HG03342 (cell line): ENCODE measurements around the gene SLC41A2.
"Not testable (repeated sequence)": the region's sequence is repeated elsewhere in the genome, so short reads cannot be mapped to it uniquely, and the experiment has no call there.

Source experiments
- ATAC-seq: cut with Tn5 transposase; IDR thresholded peaks from one replicate; pipeline ENCODE4 v1.9.1; 2021; ENCODE audit warnings: mild to moderate bottlenecking, moderate library complexity; ENCODE audit not compliant: unreplicated experiment

SLC41A2 gene

DNA sequence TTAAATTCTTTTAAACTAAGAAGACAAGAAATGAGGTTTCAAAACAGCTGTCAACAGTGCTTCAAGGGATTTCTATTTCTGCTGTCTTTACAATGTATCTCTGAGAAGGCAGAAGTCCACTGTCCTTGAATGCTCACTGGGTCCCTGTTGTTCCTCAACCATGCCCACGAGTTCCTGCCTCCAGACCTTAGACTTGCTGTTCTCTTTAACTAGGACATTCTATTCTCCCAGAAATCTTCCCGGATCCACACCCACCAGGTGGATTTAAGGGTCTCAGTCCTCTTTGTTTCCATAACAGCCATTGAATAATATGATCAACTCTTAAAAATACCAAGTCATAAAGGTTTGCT, 6.7 kb upstream of the SLC41A2 start:
- ATAC-seq, result no peak

DNA sequence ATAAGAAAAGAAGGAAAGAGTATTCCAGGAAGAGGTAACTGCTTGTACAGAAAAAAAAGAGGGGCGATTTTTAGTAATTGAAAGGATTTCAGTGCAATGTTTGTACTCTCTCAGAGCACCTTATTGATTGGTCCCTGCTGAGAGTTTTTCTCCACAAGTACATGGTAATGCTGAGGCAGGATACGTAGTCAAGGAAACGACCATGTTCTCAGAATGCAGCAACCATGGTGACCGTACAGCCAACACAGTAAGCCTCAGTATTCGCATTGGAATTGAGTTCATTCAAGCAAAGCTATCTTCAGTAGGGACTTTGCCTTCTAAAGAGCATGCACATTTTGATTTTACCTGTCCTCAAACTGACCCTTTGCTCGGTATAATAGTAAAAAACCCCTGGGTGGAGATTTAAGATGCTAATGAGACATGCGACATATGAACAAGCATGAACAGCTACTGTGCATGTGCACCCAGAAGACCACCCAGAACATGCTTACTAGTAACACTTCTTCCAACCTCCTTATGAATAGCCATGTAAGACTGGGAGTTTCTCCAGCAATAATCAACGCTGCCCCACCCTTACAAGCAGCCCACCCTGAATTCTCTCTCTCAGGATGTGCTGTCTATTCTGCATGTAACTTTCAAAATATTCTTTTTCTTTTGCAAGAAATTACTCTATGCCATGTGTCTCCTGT, 6.2 kb upstream of the SLC41A2 start:
- ATAC-seq, result no peak

DNA sequence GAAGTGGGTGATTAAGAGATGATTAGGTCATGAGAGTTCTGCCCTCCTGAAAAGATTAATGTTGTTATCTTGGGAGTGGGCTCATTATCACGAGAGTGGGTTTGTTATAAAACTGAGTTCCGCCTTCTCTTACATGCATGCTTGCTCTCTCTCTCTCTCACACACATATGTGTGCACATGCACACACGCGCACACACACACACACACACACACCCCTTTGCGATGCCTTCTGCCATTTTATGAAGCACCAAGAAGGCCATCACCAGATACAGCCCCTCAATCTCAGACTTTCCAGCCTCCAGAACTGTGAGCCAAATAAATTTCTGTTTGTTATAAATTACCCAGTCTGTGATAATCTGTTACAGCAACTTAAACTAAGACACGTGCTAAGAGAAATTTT, 5.7 kb upstream of the SLC41A2 start:
- ATAC-seq, result no peak

DNA sequence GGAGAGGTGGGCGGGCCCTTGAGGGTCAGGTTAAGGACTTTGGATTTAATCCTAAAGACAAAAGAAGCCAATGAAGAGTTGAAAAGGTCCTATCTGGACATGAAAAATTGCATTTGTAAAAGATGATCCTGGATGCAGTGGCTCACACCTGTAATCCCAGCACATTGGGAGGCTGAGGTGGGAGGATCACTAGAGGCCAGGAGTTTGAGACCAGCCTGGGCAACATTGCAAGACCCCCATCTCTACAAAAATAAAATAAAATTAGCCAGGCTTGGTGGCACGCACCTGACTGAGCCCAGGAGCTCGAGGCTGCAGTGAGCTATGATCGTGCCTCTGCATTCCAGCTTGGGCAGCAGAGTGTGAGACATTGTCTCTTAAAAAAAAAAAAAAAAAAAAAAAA, 2.4 kb upstream of the SLC41A2 start:
- ATAC-seq, result no peak

DNA sequence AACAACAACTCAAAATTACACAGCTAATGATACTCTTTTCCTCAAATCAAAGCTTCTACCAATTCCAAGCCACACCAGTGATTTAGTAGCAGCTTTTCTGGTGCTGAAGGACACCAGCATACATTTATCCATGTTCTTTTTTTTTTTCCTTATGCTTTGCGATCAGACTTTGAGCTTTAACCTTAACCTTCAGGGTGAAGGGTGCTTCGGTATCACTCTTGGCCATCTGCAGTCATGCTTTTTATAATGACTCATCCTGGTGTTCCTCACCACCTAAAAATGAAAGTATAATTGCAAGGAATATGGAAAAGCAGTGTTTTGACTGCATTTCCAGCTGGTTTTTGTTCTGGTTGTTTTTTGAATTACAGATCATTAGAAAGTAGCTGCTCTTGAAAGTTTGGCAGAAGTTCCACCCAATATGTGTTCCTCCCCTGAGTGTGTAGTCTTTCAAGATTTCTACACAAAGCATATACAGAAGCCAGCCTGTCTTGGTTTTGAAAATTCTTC, 1.3 kb upstream of the SLC41A2 start:
- ATAC-seq, result no peak

DNA sequence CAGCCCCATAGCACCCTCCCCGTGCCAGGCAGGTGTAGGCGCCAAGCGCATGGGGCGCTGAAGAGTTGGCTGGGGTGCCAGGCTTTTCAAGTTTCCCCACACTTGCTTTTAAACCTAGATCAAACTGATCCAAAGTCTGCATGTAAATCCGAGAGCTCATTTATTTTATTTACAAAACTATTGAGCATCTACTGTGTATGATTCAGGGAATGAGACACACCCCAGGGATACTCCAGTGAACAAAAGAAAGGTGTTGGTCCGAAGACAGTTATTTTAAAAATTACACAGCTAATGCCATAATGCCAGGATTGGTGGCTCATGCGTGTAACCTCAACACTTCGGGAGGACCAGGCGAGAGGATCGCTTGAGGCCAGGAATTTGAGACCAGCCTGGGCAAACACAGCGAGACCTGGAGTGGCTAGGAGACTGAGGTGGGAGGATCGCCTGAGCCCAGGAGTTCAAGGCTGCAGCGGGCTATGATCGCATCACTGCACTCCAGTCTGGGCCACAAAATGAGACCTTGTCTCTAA, 780 bp upstream of the SLC41A2 start:
- ATAC-seq, result no peak

DNA sequence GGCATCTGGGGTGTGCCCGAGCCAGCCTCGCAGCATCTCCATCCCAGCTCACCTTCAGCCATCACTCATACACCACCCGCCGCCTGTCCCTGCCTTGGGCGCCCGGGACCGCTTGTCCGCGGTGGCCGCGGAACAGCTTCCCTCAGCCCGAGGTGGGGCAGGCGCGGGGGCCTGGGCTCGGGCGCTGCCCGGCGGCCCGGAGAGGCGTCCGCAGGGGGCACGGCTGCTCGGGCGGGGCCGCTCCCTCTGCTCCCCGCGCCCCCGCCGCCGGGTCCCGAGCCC, 430 bp downstream of the SLC41A2 start:
- peak; percentile 36 for ATAC-seq

DNA sequence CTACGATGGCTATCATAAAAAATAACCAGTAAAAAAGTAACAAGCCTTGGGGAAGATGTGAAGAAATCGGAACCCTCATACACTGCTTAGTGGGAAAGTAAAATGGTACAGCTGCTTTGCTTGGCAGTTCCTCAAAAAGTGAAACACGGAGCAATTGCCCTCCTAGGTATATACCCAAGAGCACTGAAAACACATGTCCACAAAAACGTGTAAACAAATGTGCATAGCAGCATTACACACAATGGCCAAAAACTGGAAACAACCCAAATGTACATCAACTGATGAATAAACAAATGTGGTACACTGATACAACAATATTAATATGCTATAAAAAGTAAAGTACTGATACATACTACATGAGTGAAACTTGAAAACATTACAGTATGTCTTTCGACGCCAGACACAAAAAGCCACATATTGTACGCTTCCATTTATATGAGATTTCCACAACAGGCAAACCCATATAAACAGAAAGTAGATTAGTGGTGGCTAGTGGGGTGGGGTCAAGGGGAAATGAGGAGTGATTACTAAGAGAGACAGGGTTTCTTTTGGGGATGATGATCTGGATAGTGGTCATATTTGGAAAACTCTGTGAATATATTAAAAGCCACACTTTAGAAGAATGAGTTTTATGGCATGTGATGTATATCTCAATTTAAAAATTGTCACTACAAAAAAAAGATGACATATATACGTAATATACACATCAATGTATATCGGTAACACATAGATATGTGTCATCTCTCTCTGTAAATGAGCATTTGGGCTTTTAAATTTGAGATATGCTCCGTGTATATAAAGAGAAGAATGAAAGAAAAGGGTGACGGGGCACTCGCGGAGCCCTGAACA, 996 bp downstream of the SLC41A2 start:
- no peak for ATAC-seq

DNA sequence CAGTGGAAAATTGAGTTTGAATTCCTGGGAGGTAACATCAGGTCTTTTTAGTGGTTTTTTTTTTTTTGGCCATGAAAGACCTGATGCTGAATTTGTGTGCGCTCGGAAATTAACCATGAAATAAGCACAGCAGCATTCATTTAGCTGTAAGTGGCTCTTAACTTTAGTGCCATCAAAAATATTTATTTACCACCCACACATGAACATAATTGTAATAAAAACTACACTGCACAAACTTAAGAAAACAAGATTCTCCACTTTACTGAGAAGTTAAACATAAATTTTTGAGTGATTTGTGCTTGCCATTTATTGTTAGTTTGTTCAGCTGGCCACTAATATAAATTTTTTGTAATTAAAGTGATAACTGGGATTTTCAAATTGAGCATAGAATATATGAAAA, 2.4 kb downstream of the SLC41A2 start:
- no peak for ATAC-seq

DNA sequence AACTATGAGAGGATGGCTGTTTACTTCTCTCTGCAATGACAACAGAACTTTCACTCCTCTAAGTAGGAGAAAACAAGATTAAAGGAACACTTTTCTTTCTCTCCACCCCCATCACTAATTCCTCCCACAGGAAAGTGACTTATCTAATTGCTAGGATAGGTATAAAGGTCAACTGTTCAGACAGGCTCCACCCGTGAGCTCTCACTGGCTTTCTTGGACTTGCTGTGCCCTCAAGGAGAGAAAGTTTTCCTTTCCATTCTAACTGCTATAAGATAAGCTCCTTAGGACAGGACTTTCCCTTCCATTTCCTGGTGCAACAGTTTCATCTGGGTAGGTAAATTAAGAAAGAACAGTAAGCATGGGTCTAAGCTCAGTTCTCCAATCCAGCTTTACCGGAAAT, 4.8 kb downstream of the SLC41A2 start:
- ATAC-seq, result no peak

DNA sequence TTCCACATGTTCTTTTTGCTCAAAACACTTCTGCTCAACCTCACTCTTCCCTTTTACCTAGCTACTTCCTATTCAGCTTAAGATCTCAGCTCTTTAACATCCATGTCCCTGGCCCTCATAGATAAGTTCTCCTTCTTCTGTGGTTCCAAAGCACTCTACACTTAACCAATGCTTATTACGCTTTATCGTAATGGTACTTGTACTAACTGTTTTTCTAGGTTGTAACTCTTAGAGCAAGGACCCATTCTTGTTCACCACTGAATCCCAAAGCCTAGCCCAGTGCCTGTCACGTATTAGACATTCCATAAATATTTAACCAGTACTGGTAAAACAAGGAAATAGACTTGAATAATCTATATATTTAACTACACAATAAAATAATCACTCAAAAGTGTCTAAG, 5.3 kb downstream of the SLC41A2 start:
- no peak for ATAC-seq

DNA sequence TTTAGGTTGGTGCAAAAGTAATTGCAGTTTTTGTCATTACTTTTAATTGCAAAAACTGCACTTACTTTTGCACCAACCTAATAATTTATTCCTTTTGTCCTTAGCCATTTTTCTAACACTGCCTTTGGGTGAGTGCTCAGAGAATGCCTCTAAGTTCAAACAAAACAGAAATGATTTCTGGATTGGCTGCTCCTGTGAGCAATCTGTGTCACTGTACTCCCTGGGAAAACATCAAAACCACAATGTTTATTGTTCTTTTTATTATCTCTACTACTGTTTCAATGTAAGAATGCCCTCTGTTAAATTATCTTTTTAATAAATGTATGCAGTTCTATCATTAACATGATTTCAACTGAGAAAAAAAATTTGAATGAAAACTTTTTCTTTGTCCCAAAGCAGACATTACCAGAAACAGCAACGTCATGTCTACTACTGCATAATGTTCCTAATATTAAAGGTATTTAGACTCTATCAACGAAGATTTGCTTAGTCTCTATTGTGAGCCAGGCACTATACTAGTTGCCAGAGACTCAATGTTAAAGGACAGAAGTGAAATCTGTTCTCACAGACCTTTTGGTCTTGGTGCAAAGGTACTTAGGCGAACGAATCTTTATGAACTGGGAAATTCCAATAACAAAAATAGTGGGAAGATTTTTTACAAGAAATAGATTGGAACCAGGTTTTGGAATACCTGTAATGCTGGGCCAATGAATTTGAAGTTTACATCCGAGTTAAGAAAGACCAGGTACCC, 6.2 kb downstream of the SLC41A2 start:
- no peak for ATAC-seq

DNA sequence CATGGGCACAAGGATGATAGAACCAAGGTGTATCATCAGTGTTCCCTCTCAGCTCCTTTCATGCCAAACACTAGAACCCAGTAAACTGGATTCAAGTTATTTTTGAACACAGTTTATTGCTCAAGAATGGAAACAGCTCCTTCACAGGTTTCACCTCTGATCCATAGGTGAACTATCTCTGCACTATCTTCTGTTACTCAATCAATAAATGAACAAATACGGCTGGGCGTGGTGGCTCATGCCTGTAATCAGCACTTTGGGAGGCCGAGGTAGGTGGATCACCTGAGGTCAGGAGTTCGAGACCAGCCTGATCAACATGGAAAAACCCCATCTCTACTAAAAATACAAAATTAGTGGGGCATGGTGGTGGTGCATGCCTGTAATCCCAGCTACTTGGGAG, 9.4 kb downstream of the SLC41A2 start:
- ATAC-seq, result not testable (repeated sequence)

DNA sequence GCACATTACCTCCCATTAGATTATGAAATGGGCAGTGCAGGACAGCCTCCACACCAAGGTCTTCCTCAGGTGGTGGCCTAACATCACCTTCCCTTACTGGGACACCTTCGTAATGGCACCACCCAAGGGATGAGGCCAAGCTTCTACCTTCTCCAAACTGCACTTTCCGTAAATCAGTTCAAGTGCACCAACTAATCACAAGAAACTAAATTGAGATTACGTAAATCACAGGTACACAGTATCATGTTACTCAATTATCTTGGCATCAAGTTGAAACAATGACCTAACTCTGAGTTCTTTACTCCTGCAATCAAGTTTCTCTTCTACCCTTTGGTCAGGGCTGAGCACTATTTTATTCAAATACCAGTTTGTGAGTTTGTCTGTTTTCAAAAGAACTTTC, 13.8 kb downstream of the SLC41A2 start:
- no peak for ATAC-seq

DNA sequence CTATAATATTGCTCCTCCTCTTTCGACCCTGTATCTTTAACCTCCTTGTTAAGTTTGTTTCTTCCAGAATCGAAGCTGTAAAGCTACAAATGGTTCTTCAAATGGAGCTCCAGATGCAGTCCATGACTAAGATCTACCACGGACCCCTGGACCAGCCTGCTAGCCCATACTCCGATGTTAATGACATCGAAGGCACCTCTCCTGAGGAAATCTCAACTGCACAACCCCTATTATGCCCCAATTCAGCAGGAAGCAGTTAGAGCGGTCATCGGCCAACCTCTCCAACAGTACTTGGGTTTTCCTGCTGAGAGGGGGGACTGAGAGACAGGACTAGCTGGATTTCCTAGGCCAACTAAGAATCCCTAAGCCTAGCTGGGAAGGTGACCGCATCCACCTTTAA, 14.7 kb downstream of the SLC41A2 start:
- ATAC-seq, result not testable (repeated sequence)

DNA sequence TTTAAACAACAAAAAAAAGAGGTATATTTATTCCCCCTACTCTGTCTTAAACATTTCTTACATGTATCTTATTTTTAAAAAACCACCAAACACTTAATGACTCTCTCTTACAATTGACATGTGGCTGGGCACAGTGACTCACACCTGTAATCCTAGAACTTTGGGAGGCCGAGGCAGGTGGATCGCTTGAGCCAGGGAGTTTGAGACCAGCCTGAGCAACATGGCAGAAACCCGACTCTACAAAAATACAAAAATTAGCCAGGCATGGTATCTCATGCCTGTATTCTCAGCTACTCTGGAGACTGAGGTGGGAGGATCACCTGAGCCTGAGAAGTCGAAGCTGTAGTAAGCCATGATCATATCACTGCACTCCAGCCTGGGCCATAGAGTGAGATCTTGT, 16.0 kb downstream of the SLC41A2 start:
- ATAC-seq, result no peak

DNA sequence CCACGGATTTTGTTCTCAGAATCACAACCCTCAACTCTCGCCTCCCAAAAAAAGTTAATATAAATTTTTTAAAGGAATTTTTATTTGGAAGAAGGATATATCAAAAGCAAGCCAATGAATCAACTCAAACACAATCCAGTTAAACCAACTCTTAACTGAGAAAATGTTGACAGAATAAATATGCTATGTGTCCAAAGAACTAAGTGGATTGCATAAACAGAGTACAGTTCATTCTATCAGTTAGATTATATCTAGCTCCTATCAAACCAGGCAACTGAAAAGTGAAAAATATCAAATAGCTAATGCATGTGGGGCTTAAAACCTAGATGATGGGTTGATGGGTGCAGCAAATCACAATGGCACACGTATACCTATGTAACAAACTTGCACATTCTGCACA, 16.6 kb downstream of the SLC41A2 start:
- no peak for ATAC-seq

DNA sequence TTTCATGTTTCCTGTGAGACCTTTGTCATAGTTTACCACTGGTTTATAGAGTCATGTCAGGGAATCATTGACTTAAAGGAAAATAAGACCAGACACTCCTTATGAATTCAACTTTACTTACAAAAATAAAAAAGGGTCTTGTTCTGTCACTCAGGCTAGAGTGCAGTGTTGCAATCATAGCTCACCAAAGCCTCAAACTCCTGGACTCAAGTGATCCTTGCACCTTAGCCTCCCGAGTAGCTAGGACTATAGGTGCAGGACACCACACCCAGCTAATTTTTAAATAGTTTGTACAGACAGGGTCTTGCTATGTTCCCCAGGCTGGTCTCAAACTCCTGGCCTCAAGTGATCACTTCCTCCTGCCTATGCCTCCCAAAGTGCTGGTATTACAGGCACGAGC, 19.0 kb downstream of the SLC41A2 start:
- ATAC-seq, result no peak

DNA sequence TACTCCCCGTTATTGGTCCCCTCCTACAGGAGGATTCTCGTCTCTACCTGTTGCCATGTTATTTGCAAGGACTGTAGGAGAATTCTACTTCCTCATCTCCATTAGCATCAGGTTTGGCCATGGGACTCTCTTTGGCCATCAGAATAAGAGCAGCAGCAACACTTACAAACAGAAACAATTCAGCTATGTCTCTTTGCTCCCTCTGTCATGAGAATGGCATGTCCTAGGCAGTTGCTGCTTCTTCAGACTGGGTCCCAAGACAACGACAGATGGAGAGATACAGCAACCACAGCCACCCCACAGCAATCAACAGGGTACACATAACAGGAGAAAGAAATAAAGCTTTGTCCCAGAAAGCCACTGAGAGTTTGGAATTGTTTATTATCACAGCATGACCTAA, 19.7 kb downstream of the SLC41A2 start:
- no peak for ATAC-seq

DNA sequence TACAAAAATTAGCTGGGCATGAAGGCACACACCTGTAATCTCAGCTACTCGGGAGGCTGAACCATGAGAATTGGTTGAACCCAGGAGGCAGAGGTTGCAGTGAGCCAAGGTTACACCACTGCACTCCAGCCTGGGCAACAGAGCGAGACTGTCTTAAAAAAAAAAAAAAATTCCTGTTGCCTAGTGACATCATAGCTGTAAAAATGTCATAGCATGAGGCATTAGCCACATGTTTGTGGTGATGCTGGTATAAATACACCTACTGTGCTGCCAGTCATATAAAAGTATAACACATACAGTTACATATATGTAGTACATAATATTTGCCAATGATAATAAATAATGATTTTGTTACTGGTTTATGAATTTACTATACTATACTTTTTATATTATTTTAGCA, 22.2 kb downstream of the SLC41A2 start:
- no peak for ATAC-seq

DNA sequence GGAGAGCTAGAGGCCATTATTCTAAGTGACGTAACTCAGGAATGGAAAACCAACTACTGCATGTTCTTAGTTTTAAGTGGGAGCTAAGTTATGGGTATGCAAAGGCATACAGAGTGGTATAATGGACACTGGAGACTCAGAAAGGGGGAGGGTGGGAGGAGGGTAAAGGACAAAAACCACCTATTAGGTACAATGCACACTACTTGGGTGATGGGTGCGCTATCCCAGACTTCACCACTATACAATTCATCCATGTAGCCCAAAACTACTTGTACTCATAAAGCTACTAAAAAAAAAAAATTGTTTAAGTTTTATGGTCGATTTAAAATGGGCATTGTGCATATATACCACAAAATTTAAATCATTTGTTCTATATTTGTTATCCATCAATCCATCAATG, 24.3 kb downstream of the SLC41A2 start:
- ATAC-seq, result no peak

DNA sequence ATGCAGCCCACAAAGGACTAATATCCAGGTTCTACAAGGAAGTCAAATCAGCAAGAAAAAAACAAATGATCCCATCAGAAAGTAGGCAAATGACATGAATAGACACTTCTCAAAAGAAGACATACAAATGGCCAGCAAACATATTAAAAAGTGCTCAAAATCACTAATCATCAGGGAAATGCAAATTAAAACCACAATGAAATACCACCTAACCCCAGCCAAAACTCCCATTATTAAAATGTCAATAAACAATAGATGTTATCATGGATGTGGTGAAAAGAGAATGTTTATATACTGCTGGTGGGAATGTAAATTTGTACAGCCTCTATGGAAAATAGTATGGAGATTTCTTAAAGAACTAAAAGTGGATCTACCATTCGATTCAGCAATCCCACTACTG, 25.0 kb downstream of the SLC41A2 start:
- no peak for ATAC-seq
